ENCODE results near the gene NSMF. TPM values are rescaled to one million over a fixed set of nuclear protein-coding genes. Genes with fewer than 3 reads are reported as not detected.

NSMF gene
- total and polyA plus RNA-seq, 2 experiments from 2014 or later, result 20.3 to 103 TPM

GRCh38 chr9:137432687-137433348, 26.3 kb downstream of the NSMF start:
- Histone ChIP-seq H3K4me3 (no peak overlapping the region), H3K36me3 (ENCODE audit: insufficient read depth) (no peaks in the 10 kb centered on the region), H4K20me1 (replicated peaks; ENCODE audit: insufficient read depth) (no peaks in the 10 kb centered on the region), H3K9me2 (ENCODE audit: insufficient read depth) (no peaks in the 10 kb centered on the region), H3F3A (replicated peaks; ENCODE audit: low read depth) (no peaks in the 10 kb centered on the region), H2AFZ (no peak overlapping the region), H3K4me1 (ENCODE audit: insufficient read depth) (no peaks in the 10 kb centered on the region), H3K79me2 (replicated peaks; ENCODE audit: insufficient read depth) (no peaks in the 10 kb centered on the region), H3K27me3 (ENCODE audit: insufficient read depth) (no peaks in the 10 kb centered on the region), H3K27ac (ENCODE audit: low read depth) (no peak overlapping the region), H3K4me2 (no peak overlapping the region)
- Mint-ChIP-seq H3K4me3 (no peak overlapping the region), H3K36me3 (ENCODE audit: low read depth) (no peaks in the 10 kb centered on the region), H3K4me1 (no peaks in the 10 kb centered on the region), H3K27ac (no peak overlapping the region), H3K27me3 (ENCODE audit: insufficient read depth, low read depth, poor library complexity) (no peaks in the 10 kb centered on the region), H3K9me3 (no peaks in the 10 kb centered on the region)
- no peak for TF ChIP-seq CREB1 (CRISPR knock-in tag; IDR thresholded peaks at IDR 0.05; ENCODE audit: low read depth)
- TF ChIP-seq EZH2phosphoT487 (IDR thresholded peaks at IDR 0.05; ENCODE audit: unreplicated experiment), result no peak
- TF ChIP-seq ZNF331 (CRISPR knock-in tag; IDR thresholded peaks at IDR 0.05; ENCODE audit: low read depth), result no peak
- no peak for TF ChIP-seq CTCF (conservative IDR thresholded peaks at IDR 0.05; ENCODE audit: low read depth in 2 of 2)
- TF ChIP-seq NANOG (IDR thresholded peaks at IDR 0.05; ENCODE audit: borderline replicate concordance), result no peak
- no peak for TF ChIP-seq ZNF114 (CRISPR knock-in tag; IDR thresholded peaks at IDR 0.05)
- TF ChIP-seq STAT1 (IDR thresholded peaks at IDR 0.05; ENCODE audit: unreplicated experiment), result no peak
- DNase-seq (ENCODE audit: low spot score), result no peak
- no peak for ATAC-seq

GRCh38 chr9:137431416-137431931, 27.7 kb downstream of the NSMF start:
- Histone ChIP-seq H3K4me1 (ENCODE audit: insufficient read depth) (no peaks in the 10 kb centered on the region), H3F3A (replicated peaks; ENCODE audit: low read depth) (no peaks in the 10 kb centered on the region), H4K20me1 (replicated peaks; ENCODE audit: insufficient read depth) (no peaks in the 10 kb centered on the region), H2AFZ (no peak overlapping the region), H3K36me3 (ENCODE audit: insufficient read depth) (no peaks in the 10 kb centered on the region), H3K4me3 (no peak overlapping the region), H3K4me2 (no peak overlapping the region), H3K27ac (ENCODE audit: low read depth) (no peak overlapping the region), H3K9me2 (ENCODE audit: insufficient read depth) (no peaks in the 10 kb centered on the region), H3K79me2 (replicated peaks; ENCODE audit: insufficient read depth) (no peaks in the 10 kb centered on the region), H3K27me3 (ENCODE audit: insufficient read depth) (no peaks in the 10 kb centered on the region)
- no peaks in the 10 kb centered on the region for H3K27me3 Mint-ChIP-seq (ENCODE audit: insufficient read depth, low read depth, poor library complexity)
- H3K27ac Mint-ChIP-seq, result no peak overlapping the region
- H3K4me1 Mint-ChIP-seq, result no peaks in the 10 kb centered on the region
- DNase-seq (ENCODE audit: low spot score) (no peak), ATAC-seq (no peak)
- no peaks in the 10 kb centered on the region for H3K36me3 Mint-ChIP-seq (ENCODE audit: low read depth)
- H3K9me3 Mint-ChIP-seq, result no peaks in the 10 kb centered on the region
- H3K4me3 Mint-ChIP-seq, result no peak overlapping the region
- no peak for TF ChIP-seq ZNF462 (CRISPR knock-in tag; IDR thresholded peaks at IDR 0.05)
- no peak for TF ChIP-seq POLR2AphosphoS5 (IDR thresholded peaks at IDR 0.05; ENCODE audit: low read depth)
- TF ChIP-seq STAT1 (IDR thresholded peaks at IDR 0.05; ENCODE audit: unreplicated experiment), result no peak
- no peak for TF ChIP-seq EZH2 (IDR thresholded peaks at IDR 0.05; ENCODE audit: low read depth, unreplicated experiment)
- no peak for TF ChIP-seq ZNF114 (CRISPR knock-in tag; IDR thresholded peaks at IDR 0.05)
- no peak for TF ChIP-seq ZNF331 (CRISPR knock-in tag; IDR thresholded peaks at IDR 0.05; ENCODE audit: low read depth)
